Neural cell (in vitro differentiated cells): ENCODE data around the gene TXNDC9. TPM values are rescaled to one million over a fixed set of nuclear protein-coding genes. Genes with fewer than 3 reads are reported as not detected.
"Not testable (repeated sequence)": the region's sequence is repeated elsewhere in the genome, so short reads cannot be mapped to it uniquely, and the experiment has no call there.

ENCODE experiments used
- H2AFZ ChIP-seq: fragments of 200-600, 300-800 bp; sonication (generic), shearing (Covaris generic); 2 replicates; pipeline ENCODE4 v1.6.0; 2014; ENCODE audit warnings: low read depth, mild to moderate bottlenecking, antibody characterized with exemption, low read length, moderate library complexity
- H3F3A ChIP-seq: fragments of 200-600 bp; shearing (Covaris generic); 2 replicates; pipeline ENCODE4 v1.6.1; 2016; ENCODE audit warnings: mild to moderate bottlenecking, moderate library complexity, mixed read lengths, antibody characterized with exemption, low read length; ENCODE audit not compliant: insufficient read depth, poor library complexity, severe bottlenecking
- H3K27ac ChIP-seq: fragments of 200-600, 300-800 bp; sonication (generic), shearing (Covaris generic); 2 replicates; pipeline ENCODE4 v1.5.1; 2014; ENCODE audit warnings: mild to moderate bottlenecking, low read length, moderate library complexity
- H3K27me3 ChIP-seq: fragments of 300-800, 200-600 bp; sonication (generic), shearing (Covaris generic); 2 replicates; pipeline ENCODE4 v1.6.0; 2014; ENCODE audit warnings: mild to moderate bottlenecking, low read depth, low read length, moderate library complexity; ENCODE audit not compliant: insufficient read depth
- H3K36me3 ChIP-seq: fragments of 300-800, 200-600 bp; sonication (generic), shearing (Covaris generic); 2 replicates; pipeline ENCODE4 v1.5.1; 2014; ENCODE audit warnings: mild to moderate bottlenecking, antibody characterized with exemption, low read length, moderate library complexity; ENCODE audit not compliant: insufficient read depth
- H3K4me2 ChIP-seq: fragments of 300-800, 200-600 bp; sonication (generic), shearing (Covaris generic); 2 replicates; pipeline ENCODE4 v1.6.0; 2014; ENCODE audit warnings: mild to moderate bottlenecking, low read length
- H3K4me3 ChIP-seq: fragments of 300-800, 200-600 bp; sonication (generic), shearing (Covaris generic); 2 replicates; pipeline ENCODE4 v1.5.1; 2014; ENCODE audit warnings: mild to moderate bottlenecking, low read length, moderate library complexity
- H3K79me2 ChIP-seq: fragments of 200-600 bp; shearing (Covaris generic); replicated peaks from 2 replicates; pipeline ENCODE4 v1.6.0; 2014; ENCODE audit warnings: mild to moderate bottlenecking, low read length, moderate library complexity; ENCODE audit not compliant: insufficient read depth
- H3K9ac ChIP-seq: fragments of 300-800, 200-600 bp; sonication (generic), shearing (Covaris generic); 2 replicates; pipeline ENCODE4 v1.6.1; 2016; ENCODE audit warnings: mild to moderate bottlenecking, low read length, mixed read lengths
- H3K9me2 ChIP-seq: fragments of 200-600 bp; shearing (Covaris generic); 2 replicates; pipeline ENCODE4 v1.6.1; 2016; ENCODE audit warnings: mild to moderate bottlenecking, low read length, mixed read lengths; ENCODE audit not compliant: insufficient read depth
- H3K9me3 ChIP-seq: fragments of 200-600, 300-800 bp; sonication (generic), shearing (Covaris generic); 2 replicates; pipeline ENCODE4 v1.6.1; 2016; ENCODE audit warnings: mild to moderate bottlenecking, mixed run types, low read length, moderate library complexity, mixed read lengths
- H4K20me1 ChIP-seq: fragments of 200-600 bp; shearing (Covaris generic); 2 replicates; pipeline ENCODE4 v1.6.1; 2016; ENCODE audit warnings: mild to moderate bottlenecking, mixed run types; ENCODE audit not compliant: insufficient read depth
- EP300 ChIP-seq: fragments of 450-650 bp; conservative IDR thresholded peaks from 2 replicates; pipeline ENCODE4 v1.6.1; 2014; ENCODE audit warnings: antibody characterized with exemption, mild to moderate bottlenecking, moderate library complexity; ENCODE audit not compliant: poor library complexity, severe bottlenecking
- EZH2 ChIP-seq: fragments of 200-600, 300-800 bp; shearing (Covaris generic), sonication (generic); IDR thresholded peaks from 2 replicates; pipeline ENCODE4 v1.6.1; 2014; ENCODE audit warnings: antibody characterized with exemption, low read length, borderline replicate concordance, mild to moderate bottlenecking; ENCODE audit not compliant: insufficient read depth, poor library complexity, severe bottlenecking
- MXI1 ChIP-seq: fragments of 450-650 bp; conservative IDR thresholded peaks from 2 replicates; pipeline ENCODE4 v1.6.1; 2014; ENCODE audit warnings: antibody characterized with exemption, mild to moderate bottlenecking; ENCODE audit not compliant: poor library complexity, severe bottlenecking
- POLR2AphosphoS5 ChIP-seq: IDR thresholded peaks from 2 replicates; pipeline ENCODE4 v1.6.1; 2012
- RAD21 ChIP-seq: fragments of 450-650 bp; conservative IDR thresholded peaks from 2 replicates; pipeline ENCODE4 v1.6.1; 2014; ENCODE audit warnings: antibody characterized with exemption, mild to moderate bottlenecking, moderate library complexity
- SMC3 ChIP-seq: fragments of 450-650 bp; conservative IDR thresholded peaks from 2 replicates; pipeline ENCODE4 v1.6.1; 2014; ENCODE audit warnings: antibody characterized with exemption, mild to moderate bottlenecking, moderate library complexity; ENCODE audit not compliant: poor library complexity
- TAF1 ChIP-seq: IDR thresholded peaks from 2 replicates; pipeline ENCODE4 v1.6.1; 2012; ENCODE audit warnings: low read depth
- polyA plus RNA-seq: library from polyadenylated mRNA; depleted of rRNA; stranded (reverse); fragments of >200 nt; gene quantifications from 2 replicates; pipeline ENCODE4 v1.2.3, GENCODE V29; 2014
- TF ChIP-seq, protein P1 (sequence below): IDR thresholded peaks from 2 replicates; pipeline ENCODE4 v1.6.1; 2012; ENCODE audit warnings: borderline replicate concordance
- TF ChIP-seq, protein P2 (sequence below): fragments of 450-650 bp; IDR thresholded peaks from 2 replicates; pipeline ENCODE4 v1.5.1; 2014; ENCODE audit warnings: antibody characterized with exemption, mild to moderate bottlenecking, moderate library complexity; ENCODE audit not compliant: poor library complexity, severe bottlenecking

TXNDC9 gene
- polyA plus RNA-seq, 1 donor from 2014 or later = 88.1 TPM

DNA sequence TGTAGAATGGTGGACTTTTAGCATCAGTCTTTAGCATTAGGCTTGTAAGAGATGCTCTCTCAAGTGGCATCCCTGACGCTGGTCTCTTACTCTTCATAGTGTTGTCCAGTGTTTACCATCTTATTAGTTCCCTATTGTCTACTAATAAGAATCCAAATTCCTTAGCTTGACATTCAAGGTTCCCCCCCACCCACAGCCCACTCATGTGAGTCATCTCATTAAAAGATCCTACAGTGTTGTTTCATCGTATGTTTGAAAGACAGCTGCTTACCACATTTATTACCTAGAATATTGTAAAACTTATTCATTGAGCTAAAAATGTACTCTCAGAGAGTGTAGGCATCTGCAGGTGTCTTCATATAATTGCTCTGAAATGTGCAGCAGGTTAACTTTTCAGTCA is 29.5 kb upstream of the TXNDC9 start:
- Histone ChIP-seq H4K20me1 (no peaks in the 10 kb centered on the region), H3K27me3 (no peaks in the 10 kb centered on the region), H3K79me2 (no peaks in the 10 kb centered on the region), H3K4me2 (no peak overlapping the region), H3K4me3 (no peak overlapping the region), H3K9me3 (no peaks in the 10 kb centered on the region), H2AFZ (no peak overlapping the region), H3K36me3 (peaks cover 11% of the 10 kb centered on the region), H3K9ac (no peak overlapping the region), H3K9me2 (no peaks in the 10 kb centered on the region), H3K27ac (no peak overlapping the region), H3F3A (no peaks in the 10 kb centered on the region)
- TF ChIP-seq MXI1 (no peak), RAD21 (no peak)

DNA sequence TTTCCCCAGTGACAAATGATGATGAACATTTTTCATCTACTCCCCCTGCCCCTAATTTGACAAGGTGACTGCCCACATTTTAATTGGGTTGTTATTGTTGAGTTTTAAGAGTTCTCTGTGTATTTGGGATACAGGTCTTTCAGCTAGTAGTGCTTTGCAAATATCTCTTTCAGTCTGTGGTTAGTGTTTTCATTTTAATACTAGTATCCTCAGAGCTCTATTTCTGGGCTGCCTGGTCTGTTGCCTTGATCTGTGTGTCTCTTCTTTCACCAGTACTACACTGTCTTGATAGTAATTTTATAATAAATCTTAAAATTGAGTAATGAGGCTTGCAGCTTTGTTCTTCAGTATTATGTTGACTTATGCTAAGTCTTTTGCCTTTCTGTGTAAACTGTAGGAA is 20.7 kb upstream of the TXNDC9 start:
- H3K9me2 ChIP-seq = no peaks in the 10 kb centered on the region
- no peaks in the 10 kb centered on the region for H3F3A ChIP-seq
- no peak overlapping the region for H3K4me2 ChIP-seq
- H2AFZ ChIP-seq = no peak overlapping the region
- H3K27ac ChIP-seq = no peak overlapping the region
- H3K9me3 ChIP-seq = no peaks in the 10 kb centered on the region
- H3K27me3 ChIP-seq = no peaks in the 10 kb centered on the region
- H3K36me3 ChIP-seq = peaks cover 5% of the 10 kb centered on the region
- H3K9ac ChIP-seq = no peak overlapping the region
- no peak for TF ChIP-seq EZH2
- TF ChIP-seq RAD21 = no peak
- TF ChIP-seq MXI1 = no peak
- TF ChIP-seq TAF1 = no peak
- TF ChIP-seq, protein P1, sequence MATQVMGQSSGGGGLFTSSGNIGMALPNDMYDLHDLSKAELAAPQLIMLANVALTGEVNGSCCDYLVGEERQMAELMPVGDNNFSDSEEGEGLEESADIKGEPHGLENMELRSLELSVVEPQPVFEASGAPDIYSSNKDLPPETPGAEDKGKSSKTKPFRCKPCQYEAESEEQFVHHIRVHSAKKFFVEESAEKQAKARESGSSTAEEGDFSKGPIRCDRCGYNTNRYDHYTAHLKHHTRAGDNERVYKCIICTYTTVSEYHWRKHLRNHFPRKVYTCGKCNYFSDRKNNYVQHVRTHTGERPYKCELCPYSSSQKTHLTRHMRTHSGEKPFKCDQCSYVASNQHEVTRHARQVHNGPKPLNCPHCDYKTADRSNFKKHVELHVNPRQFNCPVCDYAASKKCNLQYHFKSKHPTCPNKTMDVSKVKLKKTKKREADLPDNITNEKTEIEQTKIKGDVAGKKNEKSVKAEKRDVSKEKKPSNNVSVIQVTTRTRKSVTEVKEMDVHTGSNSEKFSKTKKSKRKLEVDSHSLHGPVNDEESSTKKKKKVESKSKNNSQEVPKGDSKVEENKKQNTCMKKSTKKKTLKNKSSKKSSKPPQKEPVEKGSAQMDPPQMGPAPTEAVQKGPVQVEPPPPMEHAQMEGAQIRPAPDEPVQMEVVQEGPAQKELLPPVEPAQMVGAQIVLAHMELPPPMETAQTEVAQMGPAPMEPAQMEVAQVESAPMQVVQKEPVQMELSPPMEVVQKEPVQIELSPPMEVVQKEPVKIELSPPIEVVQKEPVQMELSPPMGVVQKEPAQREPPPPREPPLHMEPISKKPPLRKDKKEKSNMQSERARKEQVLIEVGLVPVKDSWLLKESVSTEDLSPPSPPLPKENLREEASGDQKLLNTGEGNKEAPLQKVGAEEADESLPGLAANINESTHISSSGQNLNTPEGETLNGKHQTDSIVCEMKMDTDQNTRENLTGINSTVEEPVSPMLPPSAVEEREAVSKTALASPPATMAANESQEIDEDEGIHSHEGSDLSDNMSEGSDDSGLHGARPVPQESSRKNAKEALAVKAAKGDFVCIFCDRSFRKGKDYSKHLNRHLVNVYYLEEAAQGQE = no peak
- no peak for TF ChIP-seq POLR2AphosphoS5
- TF ChIP-seq SMC3 = no peak
- TF ChIP-seq, protein P2, sequence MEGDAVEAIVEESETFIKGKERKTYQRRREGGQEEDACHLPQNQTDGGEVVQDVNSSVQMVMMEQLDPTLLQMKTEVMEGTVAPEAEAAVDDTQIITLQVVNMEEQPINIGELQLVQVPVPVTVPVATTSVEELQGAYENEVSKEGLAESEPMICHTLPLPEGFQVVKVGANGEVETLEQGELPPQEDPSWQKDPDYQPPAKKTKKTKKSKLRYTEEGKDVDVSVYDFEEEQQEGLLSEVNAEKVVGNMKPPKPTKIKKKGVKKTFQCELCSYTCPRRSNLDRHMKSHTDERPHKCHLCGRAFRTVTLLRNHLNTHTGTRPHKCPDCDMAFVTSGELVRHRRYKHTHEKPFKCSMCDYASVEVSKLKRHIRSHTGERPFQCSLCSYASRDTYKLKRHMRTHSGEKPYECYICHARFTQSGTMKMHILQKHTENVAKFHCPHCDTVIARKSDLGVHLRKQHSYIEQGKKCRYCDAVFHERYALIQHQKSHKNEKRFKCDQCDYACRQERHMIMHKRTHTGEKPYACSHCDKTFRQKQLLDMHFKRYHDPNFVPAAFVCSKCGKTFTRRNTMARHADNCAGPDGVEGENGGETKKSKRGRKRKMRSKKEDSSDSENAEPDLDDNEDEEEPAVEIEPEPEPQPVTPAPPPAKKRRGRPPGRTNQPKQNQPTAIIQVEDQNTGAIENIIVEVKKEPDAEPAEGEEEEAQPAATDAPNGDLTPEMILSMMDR = no peak
- no peak for TF ChIP-seq EP300
- H3K79me2 ChIP-seq = peaks cover 29% of the 10 kb centered on the region
- no peaks in the 10 kb centered on the region for H4K20me1 ChIP-seq
- no peak overlapping the region for H3K4me3 ChIP-seq

DNA sequence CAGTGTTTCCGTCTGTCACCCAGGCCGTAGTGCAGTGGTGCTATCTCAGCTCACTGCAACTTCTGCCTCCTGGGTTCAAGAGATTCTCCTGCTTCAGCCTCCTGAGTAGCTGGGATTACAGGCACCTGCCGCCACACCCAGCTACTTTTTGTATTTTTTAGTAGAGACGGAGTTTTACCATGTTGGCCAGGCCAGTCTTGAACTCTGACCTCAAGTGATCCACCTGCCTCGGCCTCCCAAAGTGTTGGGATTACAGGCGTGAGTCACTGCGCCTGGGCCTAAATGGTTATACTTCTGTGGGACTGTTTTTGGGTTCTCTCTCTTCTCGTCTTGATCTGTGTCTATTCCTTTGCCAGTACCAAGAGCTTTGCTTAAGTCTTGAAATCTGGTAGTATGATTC is 18.7 kb upstream of the TXNDC9 start:
- H3K36me3 ChIP-seq, H3K27me3 ChIP-seq, H3K9me2 ChIP-seq, H3K4me3 ChIP-seq, H3K9me3 ChIP-seq, H3F3A ChIP-seq, H3K27ac ChIP-seq, H3K9ac ChIP-seq, H4K20me1 ChIP-seq, H3K4me2 ChIP-seq, H2AFZ ChIP-seq: not testable (repeated sequence)
- H3K79me2 ChIP-seq = peaks cover 29% of the 10 kb centered on the region
